HG02610 (cell line): ENCODE measurements around the gene MAPK8IP1.
"Not testable (repeated sequence)": the region's sequence is repeated elsewhere in the genome, so short reads cannot be mapped to it uniquely, and the experiment has no call there.

Source experiments
- ATAC-seq: cut with Tn5 transposase; IDR thresholded peaks from one replicate; pipeline ENCODE4 v1.9.1; 2021; ENCODE audit warnings: mild to moderate bottlenecking, moderate library complexity; ENCODE audit not compliant: unreplicated experiment

MAPK8IP1 gene

GRCh38 chr11:45889555-45889954 lies 4.1 kb downstream of the MAPK8IP1 start:
- ATAC-seq, result no peak

GRCh38 chr11:45889966-45890365 lies 4.5 kb downstream of the MAPK8IP1 start:
- ATAC-seq, result no peak

GRCh38 chr11:45890886-45891550 lies 5.6 kb downstream of the MAPK8IP1 start:
- ATAC-seq, result no peak

GRCh38 chr11:45892856-45893255 lies 7.4 kb downstream of the MAPK8IP1 start:
- no peak for ATAC-seq

GRCh38 chr11:45894555-45895247 lies 9.2 kb downstream of the MAPK8IP1 start:
- ATAC-seq, result no peak

GRCh38 chr11:45895553-45896259 lies 10.3 kb downstream of the MAPK8IP1 start:
- no peak for ATAC-seq

- no peak for ATAC-seq
Observed at GRCh38 chr11:45896422-45896984, 11.1 kb downstream of the MAPK8IP1 start.

GRCh38 chr11:45897556-45897955 lies 12.1 kb downstream of the MAPK8IP1 start:
- no peak for ATAC-seq

GRCh38 chr11:45899086-45899447 lies 13.6 kb downstream of the MAPK8IP1 start:
- no peak for ATAC-seq

- peak; percentile 67 for ATAC-seq
Observed at GRCh38 chr11:45899448-45900174, 14.2 kb downstream of the MAPK8IP1 start.

GRCh38 chr11:45900175-45900800 lies 14.8 kb downstream of the MAPK8IP1 start:
- not testable (repeated sequence) for ATAC-seq

GRCh38 chr11:45900916-45901617 lies 15.6 kb downstream of the MAPK8IP1 start:
- no peak for ATAC-seq

- no peak for ATAC-seq
Observed at GRCh38 chr11:45901626-45902025, 16.2 kb downstream of the MAPK8IP1 start.

GRCh38 chr11:45902452-45903380 lies 17.3 kb downstream of the MAPK8IP1 start:
- no peak for ATAC-seq

- no peak for ATAC-seq
Observed at GRCh38 chr11:45904309-45904915, 19.0 kb downstream of the MAPK8IP1 start.

- ATAC-seq, result no peak
Observed at GRCh38 chr11:45905095-45905494, 19.6 kb downstream of the MAPK8IP1 start.

GRCh38 chr11:45905576-45905975 lies 20.1 kb downstream of the MAPK8IP1 start:
- not testable (repeated sequence) for ATAC-seq

GRCh38 chr11:45906096-45906682 lies 20.7 kb downstream of the MAPK8IP1 start:
- ATAC-seq, result no peak
